NCI-H446 (cell line): ENCODE data around the gene ZNF593.

Source experiments
- DNase-seq, 2 experiments: peaks; one replicate each; lab custom pipeline; 2025; lab: John Stamatoyannopoulos, UW

ZNF593 gene

DNA sequence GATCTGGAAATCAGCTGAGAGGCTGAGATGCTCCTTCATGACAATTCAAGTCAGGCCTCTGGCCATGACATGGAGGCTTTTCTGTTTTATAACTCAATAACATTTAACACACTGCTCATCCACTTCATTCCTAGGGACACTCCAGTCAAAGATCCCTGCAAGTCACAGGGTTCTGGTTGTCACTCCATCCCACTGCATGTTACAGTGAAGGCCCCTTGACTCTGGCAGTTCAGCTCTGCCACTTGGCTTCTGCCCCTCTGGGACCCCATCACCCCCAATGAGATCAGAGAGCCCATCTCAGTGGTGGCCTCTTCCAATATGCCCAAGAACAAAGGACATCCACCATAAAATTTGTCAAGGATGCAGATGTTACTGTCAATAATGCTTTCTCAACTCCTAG lies 20.8 kb upstream of the ZNF593 start:
- no peak for DNase-seq

- peak in 1 of 2 experiments; percentile 25 for DNase-seq
Measured at GRCh38 chr1:26153966-26154532, 15.7 kb upstream of the ZNF593 start.

- no peak for DNase-seq
Measured at GRCh38 chr1:26154750-26155149, 15.0 kb upstream of the ZNF593 start.

GRCh38 chr1:26155370-26156284 lies 14.1 kb upstream of the ZNF593 start:
- DNase-seq, result no peak

DNA sequence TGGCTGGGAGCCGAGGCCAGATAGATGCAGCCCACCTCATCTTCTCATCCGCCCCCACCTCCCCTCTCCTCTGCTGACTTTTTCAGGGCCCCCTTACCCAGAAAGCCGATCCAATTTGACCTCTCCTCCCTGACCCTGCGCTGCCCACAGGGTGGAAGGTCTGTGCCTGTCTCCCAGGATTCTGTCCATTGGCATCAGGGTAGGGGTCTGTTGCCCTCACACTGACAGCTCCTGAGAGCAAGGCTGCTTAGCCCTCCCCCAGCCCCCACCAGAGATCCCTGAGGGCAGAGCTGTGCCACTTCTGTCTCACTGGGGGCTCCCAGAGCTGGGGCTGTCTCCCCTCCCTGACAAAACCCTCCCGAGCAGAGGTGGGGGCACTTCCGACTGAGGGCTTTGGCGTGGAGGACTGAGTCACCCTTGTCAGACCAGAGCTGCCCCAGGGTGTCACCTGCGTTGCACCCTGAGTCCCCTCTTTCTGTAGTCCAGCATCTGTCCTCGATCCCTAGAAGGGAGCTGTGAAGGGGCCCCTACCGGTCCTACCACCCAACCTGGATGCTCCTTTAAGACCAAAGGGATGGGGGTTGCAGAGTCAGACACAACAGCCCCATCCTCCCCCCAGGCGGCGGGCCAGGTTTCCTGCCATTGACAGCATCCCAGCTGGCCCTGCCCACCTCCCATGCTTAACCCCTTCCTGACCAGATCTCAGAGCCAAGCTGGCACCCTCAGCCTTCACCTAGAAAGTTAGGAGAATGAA lies 13.2 kb upstream of the ZNF593 start:
- peak; percentile 14 to 57 for DNase-seq

DNA sequence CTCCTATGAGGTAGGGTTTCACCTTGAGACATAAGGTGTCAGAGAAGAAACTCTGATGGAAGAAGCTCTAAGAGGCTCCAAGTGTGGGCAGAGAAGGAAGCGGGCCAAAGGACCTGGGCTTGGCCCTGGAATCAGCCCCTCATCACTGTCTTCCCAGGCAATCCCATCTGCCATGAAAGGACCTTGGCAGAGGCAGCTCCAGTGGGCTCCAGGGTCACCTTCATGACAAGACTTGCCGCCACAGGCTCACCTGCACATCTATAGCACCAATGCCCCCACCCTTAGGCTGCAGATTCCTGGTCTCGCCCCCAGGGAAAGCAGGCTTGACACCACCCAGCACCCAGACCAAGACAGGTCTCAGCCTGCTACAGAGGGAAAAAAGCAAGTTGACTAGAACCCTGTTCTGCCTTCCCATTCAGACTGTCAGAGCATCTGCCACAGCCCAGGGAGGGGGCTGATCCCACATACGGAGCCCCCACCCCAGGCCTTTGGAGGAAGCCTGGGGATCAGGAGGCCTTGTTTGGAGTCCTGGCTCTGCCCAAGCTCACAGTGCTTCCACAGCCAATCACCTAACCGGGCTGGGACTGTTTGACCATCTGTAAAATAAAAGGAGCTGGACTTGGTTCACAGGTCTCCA lies 11.3 kb upstream of the ZNF593 start:
- no peak for DNase-seq

DNA sequence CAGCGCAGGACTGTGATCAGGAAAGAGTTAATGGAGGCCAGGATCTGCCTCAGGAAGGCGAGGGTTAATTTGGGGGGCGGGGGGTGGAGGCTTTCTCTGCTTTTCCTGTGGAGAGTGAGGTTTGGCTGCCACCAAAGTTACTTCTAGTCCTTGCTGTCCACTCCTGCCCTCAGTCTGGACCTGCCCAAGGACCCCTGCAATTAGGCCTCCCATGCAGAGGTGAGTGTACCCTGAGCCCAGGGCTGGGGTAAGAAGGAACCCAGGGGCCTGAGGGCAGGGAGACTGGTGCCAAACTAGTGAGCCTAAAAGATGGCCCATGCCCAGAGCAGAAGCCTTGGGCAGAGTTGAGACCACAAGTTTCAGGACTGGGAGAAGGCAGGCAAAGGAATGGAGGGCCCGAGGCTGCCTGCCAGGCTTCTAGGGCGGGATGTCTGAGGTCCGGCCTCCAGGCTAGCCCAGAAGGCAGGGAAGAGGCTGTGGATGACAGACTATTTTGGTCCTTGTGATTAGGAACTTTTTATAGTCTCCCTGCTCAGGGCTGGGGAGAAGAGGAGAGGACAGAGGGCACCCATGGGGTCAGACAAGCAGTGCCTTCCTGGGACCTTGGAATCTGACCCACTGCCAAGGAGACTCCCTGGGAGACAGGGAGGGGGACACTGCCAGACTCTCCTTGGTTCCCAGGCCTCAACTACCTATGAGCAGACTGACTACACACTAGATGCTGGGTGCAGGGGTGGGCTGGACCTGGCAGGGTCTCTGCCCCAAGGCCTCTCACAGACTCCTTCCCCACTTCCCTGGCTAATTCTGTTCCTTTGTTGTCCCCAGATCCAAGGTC lies 10.6 kb upstream of the ZNF593 start, which contains the start of gene FAM110D:
Gene FAM110D, plus strand, starts transcription at position 172 of the 835 bp plus-strand sequence. CDS start 2,213 bp downstream, outside the sequence.
- DNase-seq, result no peak

DNA sequence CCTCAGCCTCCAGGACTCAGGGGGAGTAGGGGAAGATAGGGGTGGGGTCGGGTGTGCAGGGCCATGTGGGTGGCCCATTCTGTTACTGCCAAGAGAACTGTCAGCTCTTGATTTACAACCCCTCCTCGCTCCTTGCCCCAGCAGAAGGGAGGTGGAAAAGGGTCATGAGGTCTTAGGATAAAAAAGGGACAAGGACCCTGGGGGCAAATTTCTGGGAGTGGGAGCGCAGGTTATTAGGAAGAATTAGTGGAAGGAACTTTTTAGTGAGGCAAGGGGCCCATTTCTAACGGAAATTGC lies 10.0 kb upstream of the ZNF593 start:
- no peak for DNase-seq

- DNase-seq, result peak in 1 of 2 experiments; percentile 31
Measured at GRCh38 chr1:26160527-26161414, 8.9 kb upstream of the ZNF593 start.

GRCh38 chr1:26161415-26162219 lies 8.1 kb upstream of the ZNF593 start:
- no peak for DNase-seq

DNA sequence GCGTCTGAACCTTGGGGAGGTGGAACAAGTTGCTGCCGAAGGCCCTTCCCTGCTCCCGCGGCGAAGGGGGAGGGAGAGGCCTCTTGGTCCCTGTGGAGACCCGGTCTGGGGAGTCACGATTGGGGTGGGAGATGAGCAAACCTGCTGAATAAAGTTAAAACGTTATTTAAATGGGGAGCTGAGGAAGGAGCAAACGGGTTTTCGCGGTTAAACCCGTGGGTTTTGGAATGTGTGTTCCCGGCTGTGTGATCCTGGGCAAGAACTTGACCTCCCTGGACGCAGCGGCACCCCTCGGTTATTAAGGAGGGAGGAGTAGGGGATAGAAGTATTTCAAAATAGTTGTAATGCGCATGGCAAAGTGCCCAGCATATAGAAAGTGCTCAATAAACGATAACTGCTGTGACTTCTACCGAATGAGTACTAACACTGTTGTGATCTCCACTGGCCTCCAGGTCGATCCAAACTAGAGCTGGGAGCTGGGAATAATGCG lies 7.4 kb upstream of the ZNF593 start:
- DNase-seq, result no peak

- DNase-seq, result no peak
Measured at GRCh38 chr1:26163684-26164035, 6.0 kb upstream of the ZNF593 start.

DNA sequence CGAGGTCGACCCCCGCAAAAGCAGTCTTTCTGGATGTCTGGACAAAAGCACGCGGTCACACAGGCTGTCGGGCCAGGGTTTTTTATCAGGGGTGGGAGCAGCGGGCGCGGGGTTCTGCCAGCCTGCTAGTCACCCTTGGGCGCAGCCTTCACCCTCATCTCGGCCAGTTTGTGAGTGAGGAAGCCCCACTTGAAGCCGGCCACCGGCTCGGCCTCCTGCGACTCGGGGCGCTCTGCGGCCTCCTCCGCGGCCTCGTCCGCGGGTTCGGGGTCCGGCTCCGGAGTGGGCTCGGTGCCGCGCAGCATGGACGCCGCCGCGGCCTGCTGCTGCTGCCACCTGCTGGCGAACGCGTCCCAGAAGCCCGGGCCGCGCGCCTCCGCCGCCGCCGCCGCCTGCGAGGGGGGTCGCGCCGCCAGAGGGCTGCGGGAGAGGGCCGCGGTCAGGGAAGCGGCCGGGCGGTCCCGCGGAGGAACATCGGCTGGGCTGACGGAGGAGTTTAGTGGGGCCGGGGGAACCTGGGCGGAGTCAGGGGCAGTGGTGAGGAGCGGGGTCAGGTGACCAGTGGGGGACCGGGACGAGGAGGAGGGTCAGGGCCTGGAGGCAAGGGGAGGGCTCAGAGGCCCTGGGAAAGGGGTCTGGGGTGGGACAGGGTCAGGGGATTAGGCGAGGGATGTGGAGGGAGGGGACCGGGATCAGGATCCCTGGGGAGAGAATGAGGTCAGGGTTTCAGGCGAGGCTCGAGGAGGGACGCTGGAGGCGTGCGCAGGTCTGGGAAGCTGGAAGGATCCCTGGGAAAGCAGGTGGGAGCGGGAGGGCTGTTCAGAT lies 5.5 kb upstream of the ZNF593 start:
- DNase-seq, result no peak

DNA sequence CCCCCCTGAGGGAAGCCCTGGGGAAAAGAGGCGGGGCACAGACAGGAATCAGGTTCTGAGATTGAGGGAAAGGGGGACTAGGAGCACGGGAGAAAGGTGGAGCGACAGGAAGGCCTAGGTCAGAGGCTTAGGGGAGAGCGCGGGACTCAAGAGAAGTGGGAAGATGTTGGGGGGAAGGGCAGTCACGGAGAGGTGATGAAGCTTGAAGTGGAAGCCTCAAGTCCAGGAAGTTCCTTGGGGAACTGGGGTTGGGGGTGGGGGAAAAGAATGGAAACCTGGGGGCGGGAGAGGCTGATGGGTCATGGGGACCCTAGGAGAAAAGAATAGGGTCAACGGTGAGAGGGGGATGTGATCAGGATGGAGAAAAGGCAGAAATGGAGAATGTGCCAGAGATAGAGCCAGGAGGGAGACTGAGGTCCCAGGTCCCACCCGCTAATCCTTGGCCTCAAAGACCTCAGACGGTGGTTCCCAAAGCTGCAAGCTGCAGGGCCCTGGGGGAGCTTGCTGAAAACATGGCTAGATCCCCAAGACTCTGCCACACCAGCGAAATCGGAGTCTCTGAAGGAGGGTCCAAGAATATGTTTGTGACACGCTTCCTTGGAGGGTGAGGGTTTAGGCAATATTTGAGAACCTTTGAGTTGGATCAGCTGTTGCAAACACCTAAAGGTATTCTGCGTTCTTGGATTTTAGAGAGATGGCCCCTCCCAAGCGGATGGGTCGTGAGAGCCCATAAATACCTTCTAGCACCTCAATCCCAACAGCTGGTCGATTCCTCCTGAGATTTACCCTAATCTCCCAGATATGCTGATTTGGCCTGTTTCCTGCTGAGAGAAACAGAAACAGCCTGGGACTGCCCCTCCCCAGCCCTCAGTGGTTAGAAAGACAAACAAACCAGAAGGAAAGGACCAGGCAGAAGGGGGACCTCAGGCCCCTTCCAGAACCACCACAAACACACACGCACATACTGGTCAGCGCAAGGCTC lies 4.6 kb upstream of the ZNF593 start:
- no peak for DNase-seq

GRCh38 chr1:26166719-26167281 lies 2.9 kb upstream of the ZNF593 start:
- DNase-seq, result no peak

- DNase-seq, result peak in 1 of 2 experiments; percentile 58
Measured at GRCh38 chr1:26168410-26169197, 1.1 kb upstream of the ZNF593 start, which contains the start of gene C1orf232. TSS of gene C1orf232 (minus strand) at chr1:26168963. CDS start at chr1:26168499, 464 bp downstream.
